Effector CD4-positive, alpha-beta T cell (primary cell): ENCODE results near the gene HOXD11. TPM values are rescaled to one million over a fixed set of nuclear protein-coding genes. Genes with fewer than 3 reads are reported as not detected.

ENCODE experiments used
- DNase-seq: peaks from one replicate; pipeline ENCODE4 v3.0.0-alpha.2; 2020
- total RNA-seq: gene quantifications from one replicate; lab custom pipeline; 2026; lab: John Stamatoyannopoulos, UW

HOXD11 gene
- not detected for total RNA-seq

DNA sequence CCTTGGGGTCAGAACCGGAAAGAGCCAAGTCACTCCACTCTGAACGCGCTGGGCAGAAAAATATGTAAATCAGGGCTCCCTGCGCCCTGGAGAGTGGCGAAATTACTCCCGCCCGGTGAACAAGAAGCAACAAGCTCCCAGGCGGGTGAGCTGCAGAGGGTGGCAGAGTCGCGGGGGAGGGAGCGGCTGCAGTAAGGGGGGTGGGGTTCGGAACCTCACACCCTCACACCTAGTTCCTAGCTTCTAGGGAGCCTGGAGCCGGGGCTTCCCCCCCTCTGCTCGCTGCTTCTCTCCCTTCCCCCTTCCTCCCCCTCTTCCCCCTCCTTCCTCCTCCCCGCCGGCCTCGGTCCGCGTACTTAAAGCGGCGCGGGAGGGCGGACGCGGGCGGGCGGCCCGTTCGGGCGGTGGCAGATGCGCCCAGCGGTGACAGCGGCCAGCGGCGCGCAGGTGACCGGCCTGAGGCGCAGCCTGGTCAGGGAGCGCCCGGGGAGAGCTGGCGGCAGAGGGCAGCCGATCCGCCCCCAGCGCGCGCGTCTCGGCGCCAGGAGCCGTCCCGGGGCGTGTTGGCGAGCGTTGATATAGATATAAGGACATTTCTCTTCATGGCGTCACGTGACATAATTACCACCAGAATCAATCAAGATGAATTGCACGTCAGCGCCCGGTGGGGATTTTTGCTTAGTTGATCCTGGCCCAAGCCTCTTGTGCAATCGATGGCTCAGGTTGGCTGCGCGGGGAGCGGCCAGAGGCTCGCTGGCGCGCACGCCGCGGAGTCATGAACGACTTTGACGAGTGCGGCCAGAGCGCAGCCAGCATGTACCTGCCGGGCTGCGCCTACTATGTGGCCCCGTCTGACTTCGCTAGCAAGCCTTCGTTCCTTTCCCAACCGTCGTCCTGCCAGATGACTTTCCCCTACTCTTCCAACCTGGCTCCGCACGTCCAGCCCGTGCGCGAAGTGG is at the start of gene HOXD11:
Gene HOXD11 (plus strand): TSS at position 700 of the 959 bp plus-strand sequence. CDS start 76 bp downstream, at position 776.
- DNase-seq = no peak

DNA sequence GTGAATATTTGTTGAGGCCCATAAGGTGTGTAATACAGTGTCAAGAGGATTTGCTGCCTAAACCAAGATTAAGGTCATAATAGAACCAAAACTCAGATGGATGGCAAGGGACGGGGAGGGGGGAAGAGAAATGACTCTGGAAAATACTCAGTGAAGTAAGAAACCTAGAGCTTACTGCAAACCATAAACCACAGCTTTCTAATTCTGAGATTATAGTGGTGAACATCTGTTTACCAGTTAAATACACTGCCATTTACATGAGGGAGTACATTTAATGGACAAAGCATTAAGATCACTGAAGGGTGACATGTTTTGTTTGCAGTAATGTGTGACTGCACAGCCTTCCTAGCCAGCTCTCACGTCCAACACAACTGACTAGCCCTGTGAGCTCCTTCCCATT is 43.1 kb upstream of the HOXD11 start:
- no peak for DNase-seq

DNA sequence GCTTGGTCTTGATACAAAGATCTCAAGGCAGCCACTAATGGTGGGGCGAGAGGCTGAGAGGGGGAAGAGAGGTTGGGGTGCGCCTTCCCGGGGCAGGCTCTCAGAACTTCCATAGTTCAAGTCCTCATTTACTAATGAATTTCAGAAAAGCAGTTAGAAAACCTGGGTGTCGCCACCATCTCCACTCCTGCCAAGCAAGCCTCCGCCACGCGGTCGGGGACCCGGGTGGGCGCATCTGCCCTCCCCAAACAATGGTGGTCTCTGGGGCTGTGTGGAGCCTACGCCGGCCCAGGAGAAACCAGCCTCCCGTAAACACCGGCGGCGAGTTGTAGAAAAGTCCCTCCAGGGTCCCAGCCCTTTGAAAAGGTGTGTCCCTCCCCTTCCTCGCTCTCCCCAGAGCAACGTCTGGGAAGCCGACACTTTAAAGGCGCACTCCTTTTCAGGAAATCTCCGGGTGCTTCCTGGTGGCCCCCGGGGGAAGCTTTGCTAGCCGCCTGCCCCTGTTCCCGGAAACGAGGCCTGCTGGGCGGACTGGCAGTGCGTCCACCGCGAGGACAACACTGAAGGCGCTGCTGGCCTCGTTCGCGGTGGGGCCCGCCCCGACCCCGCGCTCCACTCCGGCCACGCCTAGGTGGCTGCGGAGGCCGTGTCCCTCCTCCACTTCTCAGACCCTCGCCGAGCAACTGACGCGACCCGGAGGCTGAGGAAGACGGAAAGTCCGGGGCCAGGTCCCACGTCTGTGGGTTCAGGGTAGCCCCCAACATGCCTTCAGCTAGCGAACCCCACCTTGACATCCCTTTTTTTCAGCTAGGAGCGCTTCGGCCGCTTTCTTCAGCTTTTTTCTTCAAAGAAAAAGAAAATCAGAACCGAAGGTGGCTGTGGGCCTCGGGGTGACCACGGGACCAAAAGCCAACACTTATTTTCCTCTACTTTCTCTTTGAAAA is 40.2 kb upstream of the HOXD11 start:
- DNase-seq = no peak

DNA sequence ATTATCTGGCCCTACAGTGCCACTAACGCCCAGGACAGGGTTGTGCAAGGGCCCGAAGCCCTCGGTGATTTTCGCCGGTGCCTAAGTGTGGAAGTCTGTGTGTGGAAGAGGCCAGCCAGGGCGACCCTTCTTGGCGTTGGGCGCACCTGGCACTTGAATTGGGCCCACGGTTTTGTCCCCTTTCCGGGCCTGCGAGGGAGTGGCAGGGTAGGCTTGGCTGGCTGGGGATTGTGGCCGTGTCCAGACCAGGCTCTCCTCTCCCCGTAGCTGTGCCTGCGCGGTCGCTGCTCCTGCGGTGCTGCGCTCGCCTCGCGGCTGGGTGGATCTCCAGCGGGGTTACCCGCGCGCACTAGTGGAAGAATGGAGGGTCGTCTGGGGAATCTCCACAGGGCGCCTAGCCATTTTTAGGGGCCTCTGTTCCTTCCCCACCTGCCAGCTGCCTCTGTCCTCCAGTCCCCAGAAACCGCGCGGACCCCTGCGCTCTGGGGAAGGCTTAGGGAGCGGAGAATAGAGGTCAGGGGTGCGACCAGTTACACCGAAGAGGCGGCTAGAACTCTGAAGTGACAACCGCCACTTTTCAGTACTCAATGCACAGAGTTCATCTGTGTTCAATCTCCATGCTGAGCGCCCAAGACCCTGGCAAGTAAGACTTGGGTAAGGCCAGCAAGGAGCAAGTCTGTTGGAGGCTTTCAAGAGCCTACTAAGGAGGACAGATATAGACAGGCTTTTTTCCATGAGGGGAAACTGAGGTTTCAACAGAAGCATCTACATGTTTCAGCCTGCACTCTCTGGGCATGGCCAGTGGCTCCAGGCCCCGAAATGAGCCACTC is 39.3 kb upstream of the HOXD11 start:
- DNase-seq = no peak

DNA sequence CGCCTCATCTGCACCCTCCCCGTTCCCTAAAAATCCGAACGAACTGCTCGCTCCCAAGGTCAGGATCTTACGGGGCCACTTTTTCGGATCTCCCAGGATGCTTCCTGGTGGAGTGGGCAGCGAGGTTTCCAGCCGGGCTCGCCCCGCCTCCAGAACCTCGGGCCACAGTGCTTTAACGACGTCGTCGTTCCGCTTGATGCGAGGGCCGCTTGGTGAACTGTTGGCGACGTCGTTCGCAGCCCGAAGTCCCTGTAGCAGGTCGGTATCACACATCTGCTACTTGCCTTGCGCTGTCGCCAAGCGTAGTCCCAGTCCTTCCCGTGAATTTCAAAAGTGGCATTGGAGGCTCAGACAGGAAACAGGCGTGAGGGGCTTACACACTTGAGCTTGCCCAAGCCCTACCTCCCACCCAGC is 38.7 kb upstream of the HOXD11 start:
- DNase-seq = no peak

DNA sequence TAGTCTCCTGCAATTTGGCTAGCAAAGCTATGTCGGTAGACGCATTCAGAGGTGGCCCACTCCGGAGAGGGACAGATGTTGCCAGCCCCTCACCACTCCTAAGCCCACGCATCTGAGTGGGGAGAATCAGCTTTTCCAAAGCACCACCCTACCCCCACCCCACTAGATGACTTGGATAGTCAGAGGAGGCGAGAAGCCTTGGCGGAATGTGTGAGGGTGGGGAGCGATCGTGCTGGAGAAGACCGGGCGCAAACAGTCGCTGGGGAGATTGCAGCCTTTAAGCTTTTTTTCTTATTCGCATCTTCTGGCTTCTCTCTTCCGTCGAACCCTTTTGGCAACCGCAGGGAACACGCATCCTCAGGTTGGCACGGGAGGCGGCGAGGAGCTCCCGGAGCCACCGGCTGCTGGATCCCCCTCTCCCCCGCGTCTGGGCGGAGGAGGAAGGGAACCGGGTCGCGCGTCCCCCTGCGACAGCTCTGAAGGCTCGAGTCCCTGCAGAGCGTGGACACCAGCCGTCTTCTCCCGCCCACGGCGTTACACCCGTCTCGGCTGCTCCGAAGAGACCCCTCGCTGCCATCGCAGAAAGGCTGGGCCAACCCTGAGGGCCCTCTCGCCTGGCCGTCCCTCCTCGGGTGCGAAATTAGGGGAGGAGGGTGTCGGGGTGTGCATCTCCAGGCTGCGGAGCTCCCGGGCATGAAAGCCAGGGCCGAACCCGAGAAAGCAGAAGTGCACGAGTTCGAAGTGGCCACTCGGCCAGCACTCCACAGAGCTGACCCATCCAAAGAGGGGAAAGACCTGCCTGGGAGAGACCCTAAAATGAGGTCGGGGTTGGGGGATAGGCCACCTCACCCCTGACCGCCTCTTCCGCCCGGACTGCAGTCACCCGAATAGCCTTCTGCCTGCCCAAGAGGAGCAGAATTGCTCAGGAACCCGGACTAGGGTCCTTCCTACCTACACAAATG is 35.5 kb upstream of the HOXD11 start:
- no peak for DNase-seq

DNA sequence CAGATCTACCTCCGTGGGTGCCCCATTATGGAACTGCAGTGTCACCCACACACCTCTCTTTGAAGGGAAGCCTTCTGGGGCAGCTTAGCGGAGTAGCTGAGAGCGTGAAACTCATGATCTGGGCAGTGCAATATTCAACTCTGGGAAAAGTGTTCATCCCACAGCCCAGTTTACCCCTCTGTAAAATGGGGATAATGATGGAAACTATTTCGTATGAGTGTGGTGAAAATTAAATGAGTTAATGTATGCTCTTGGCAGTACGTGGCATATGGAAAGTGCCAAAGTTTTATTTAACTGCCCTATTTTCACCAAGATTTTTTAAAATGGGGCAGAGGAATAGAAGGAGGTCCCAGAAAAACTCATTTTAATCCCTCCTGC is 34.8 kb upstream of the HOXD11 start:
- no peak for DNase-seq

DNA sequence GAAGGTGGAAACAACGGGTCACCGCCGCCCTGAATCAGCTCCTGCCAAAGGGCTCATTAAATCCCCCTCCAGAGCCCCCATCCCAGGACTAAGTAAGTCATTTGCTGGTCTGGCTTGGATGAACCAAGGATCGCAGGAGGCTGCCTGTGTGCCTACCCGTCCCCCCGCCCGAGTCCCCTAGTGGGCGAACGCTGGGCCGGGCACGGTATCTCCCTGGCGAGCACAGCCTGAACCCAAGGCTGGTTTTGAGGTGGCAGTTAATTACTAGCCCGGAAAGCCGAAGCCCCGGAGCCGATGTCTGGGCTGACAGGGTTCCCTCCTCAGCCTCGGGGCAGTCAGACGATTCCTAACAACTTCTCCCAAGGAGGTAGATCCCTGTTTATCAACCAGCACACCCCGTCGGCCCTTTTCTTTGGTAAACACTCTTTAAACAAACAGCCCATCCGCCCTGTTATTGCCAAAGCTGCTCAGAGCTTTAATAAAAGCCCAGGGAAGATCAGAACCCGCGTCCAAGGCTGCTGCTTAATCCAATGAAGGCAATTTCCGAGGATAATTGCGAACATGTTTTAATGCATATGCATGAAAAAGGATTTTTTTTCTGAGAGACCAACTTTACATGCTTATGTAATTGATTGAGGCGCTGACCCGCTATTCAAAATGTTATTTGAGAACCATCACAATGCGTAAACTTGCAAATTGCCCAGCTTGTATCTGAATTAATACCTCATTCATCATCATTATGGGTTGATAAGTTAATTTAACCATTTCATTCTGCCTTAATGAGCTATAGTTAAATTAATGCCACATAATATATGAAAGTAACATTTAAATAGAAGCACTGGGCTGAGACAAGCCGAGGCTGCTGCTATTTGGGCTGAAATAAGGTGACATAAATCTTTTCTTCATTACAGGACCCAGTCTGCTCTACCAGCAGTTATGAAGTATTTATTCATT is 33.9 kb upstream of the HOXD11 start:
- no peak for DNase-seq

DNA sequence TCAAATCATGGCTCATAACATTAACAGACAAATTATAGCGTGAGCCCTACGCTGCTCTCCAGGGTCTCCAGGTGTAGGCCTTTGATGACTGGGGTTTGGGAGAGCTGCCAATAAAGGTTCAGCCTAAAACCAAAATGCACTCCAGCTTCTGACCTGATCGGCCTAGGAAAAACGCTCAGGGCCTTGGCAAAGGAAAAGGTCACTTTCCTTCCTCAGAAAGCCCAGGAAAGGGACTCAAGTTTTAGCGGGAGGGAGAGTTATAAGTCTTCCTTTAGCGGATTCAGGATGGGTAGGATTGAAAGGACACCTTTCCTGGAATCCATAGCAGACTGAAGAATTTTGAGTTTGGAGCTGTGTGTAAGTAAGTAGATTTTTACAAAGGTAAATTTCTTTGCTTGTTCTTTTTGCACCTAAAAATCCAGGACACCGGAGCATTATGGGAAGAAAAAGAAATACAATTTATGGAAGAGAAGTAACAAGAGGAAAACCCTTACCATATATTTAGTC is 32.1 kb upstream of the HOXD11 start:
- DNase-seq = no peak

DNA sequence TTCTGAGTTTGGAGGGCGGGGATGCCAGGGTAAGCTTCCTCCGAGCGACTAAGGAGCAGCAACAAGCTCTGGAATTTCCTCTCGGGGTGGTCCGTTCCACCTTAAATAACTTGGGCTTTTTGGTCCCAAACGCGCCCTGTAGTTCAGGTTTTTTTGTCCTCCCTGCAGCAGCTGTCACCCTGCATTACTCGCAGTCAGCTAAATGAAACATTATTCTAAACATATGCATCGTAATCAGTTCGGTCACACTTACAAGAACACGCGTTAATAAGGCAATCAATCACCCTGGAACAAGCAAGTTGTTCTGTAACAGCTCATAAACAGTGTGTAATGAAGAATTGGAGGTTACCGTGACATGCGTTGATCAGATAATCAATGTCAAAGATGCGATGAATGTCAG is 31.6 kb upstream of the HOXD11 start:
- DNase-seq = no peak

DNA sequence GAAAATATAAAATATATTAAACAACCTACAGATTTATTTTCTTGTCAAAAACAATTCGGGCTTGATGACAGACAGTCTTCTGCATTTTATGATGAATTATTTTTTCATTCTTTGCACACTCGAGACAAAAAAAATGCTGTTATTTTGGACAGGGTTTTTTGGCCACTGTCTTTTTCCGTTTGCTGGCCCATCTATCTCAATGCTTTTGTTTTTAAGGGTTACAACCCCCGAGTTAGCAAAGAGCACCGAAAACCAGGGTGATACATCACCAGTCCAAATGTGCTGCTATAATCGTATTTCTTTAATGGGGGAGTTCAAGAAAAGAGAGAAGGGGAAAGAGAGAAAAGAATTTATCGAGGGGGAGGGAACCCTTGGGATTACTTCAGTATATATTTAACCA is 31.0 kb upstream of the HOXD11 start:
- DNase-seq = no peak

DNA sequence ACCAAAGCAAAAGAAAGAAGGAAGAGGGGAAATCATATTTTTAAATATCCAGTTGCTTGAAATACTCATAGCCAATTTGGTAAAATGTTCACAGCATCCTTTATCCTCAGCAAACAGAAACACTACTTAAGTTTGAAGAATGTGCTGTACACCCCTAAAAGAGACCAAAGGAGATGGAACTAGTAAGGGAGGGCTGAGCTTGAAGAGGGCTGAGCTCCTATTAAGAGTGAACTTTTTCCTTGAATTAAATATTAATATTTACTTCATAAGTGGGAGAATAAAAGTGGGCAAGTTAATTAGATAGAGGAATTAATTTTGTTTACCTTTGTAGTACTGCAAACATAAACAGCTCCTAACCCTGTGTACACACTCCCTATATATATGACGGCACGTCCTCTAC is 30.3 kb upstream of the HOXD11 start:
- DNase-seq = no peak

DNA sequence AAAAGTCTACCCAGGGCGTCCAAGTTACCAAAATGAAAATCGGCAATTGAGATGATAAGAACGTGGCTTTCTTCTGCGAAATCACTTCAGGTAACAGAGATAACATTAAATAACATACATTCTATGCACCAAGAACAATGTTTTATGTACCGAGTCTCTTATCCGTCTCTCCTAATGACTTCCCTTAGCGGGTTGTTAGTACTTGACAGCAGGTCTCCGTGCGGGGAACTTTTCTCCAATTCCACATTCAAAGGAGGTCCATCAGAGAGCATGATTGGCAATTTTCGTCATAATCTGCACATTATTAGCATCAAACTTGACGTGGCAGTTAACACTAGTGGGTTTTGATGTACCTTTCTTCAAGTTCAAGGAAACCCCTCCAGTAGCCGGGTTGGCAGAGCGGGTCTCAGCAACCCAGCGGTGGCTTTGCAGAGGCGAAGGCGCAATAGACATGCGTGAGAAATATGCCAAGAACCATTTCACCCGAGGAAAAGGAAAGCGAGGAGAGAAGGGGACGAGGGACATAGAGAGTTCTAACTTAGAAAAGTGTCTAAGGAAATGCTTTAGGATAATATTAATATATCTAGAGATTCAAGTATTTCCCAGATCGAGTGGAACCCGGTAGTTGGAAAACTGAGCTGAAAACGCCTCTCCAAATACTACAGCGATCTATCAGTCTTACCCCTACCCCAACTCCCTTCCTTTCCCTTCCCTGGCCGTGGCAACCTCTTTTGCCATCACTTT is 28.4 kb upstream of the HOXD11 start:
- no peak for DNase-seq

DNA sequence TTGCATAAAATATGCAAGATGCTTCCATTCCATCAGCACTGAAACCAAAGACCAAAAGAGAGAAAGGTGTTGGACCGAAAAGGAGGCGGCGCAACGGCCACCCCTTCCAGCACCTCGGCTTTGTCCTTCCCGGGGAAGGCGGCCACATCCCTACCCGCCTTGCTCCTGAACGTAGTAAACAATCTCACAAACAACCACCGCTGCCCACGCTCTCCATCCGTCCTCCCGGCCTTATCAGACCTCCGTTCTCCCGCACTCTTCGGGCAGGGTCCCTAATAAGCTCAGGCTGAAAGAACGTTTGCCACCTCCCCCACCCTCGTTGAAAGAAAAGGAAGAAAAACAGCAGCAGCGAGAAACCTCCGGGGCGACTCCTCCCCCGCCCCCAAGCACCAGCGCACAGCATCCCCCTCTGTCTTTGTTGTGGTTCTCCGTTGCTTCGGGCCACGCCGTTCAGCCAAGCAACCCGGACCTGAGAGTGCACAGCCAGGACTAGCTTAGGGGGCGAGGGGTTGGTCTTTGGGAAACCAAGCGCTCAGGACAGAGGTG is 27.7 kb upstream of the HOXD11 start:
- no peak for DNase-seq

DNA sequence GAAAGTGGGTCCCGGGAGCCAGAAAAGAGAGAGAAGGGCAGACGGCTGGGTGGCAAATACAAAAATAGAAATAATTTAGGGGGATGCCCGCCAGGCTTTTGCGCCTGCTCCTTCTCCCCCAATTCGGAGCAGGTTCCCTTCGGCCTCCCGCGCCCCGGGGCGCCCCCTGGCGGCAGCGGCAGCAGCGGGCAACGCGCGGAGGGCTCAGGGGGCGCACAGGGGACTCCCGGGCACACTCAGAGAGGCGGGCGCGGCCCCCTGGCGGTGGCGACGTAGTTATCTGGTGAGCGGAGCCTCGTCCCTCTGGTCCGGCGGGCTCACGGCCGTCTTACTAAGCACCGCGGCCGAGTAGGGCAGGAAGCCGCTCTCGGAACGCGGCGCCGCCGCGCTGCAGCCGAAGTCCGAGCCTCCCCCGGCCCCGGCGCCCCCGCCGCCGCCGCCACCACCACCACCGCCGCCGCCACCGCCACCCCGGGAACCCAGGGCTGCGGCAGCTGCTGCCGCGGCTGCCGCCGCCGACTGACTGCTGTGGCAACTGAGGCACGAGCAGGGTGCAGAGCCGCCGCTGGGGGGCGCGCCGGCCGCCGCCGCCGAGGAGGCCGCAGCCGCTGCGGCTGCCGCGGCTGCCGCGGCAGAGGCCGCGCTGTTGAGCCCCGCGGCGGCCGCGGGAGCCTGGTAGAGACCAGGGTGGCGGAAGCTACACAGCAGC is 27.1 kb upstream of the HOXD11 start:
- DNase-seq = no peak

DNA sequence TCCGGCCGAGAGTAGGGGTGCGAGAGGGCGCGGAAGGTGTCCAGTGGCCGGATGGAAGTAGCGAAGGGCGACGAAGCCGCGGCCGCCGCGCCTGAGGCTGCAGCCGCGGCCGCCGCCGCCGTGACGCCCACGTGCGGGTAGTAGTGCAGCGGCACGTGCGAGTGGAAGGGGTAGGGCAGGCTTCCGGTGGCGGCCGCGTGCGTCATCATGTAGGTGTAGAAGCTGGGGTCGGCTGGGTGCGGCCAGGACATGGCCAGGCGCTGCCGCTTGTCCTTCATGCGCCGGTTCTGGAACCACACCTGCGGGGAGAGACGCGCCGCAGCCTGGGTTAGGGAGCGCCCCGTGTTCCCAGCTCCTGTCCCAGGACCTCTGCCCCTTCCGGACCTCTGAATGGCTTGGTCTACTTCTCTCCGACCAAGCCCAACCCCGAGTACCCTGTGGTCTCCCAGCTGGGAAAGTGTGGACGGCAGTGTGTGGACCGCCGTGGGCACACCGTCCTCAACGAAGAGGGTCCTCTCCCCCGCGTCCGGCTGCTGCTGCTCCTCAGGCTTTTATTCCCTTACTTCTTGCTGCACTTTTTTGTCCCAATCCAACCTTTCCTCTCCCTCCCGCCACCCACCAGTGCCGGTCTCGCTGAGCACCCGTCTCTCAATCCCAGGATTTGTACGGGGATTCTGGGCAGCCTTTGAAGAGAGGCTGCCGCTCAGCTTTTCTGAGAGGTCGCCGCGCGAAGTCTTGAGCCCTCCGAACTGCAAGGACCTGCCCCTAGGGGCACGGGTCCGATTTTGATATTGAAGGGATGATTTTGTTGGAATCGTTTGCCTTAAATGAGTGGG is 26.3 kb upstream of the HOXD11 start:
- no peak for DNase-seq

DNA sequence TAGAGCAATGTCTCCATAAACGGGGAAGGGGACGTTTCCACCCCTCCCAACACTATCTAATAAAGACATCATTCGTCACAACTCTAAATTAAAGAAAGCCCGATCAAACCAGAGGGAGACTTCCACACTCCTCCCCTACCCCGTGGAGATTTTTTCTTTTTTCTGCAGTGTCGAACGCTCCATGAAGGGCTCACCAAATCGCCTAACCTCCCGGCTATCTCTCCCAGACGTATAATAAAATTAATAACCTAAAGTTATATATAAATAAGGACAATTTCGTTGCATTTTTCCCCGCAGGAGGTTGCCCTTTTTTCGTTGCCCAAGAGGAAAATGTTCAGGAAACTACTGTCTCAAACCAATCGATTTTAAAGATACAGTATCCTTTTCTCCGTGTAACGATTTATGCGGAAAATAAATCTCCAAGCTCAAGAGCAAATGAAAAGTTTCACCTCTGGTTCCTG is 25.7 kb upstream of the HOXD11 start:
- DNase-seq = no peak
